Keratinocyte (primary cell): ENCODE measurements around the gene TCFL5. TPM values are rescaled to one million over a fixed set of nuclear protein-coding genes. Genes with fewer than 3 reads are reported as not detected.

Experiments used
- DNase-seq: peaks from one replicate; pipeline ENCODE4 v3.0.0-alpha.2; 2011; ENCODE audit warnings: low read depth, missing footprints, low spot score
- FAIRE-seq: peaks from 2 replicates; lab custom pipeline; 2011; peaks lifted over from hg19 to GRCh38; lab: Jason Lieb, UNC
- H2AFZ ChIP-seq: 2 replicates; pipeline ENCODE4 v1.6.0; 2012; ENCODE audit warnings: low read length, control low read depth, inconsistent platforms; ENCODE audit not compliant: control insufficient read depth
- H3K27ac ChIP-seq: 2 replicates; pipeline ENCODE4 v1.5.1; 2011; ENCODE audit warnings: low read length; ENCODE audit not compliant: control insufficient read depth, insufficient read depth
- H3K27me3 ChIP-seq: 3 replicates; pipeline ENCODE4 v1.6.0; 2011; ENCODE audit warnings: low read length; ENCODE audit not compliant: control insufficient read depth, insufficient read depth; ENCODE audit errors: extremely low read depth
- H3K36me3 ChIP-seq, 2 experiments: 2 replicates in 1 of 2; 3 replicates in 1 of 2; pipeline ENCODE4 v1.5.1; 2011; ENCODE audit warnings: low read length in 2 of 2, mild to moderate bottlenecking in 1 of 2; ENCODE audit not compliant: control insufficient read depth in 2 of 2, insufficient read depth in 2 of 2; ENCODE audit errors: extremely low read depth in 1 of 2
- H3K4me1 ChIP-seq: 3 replicates; pipeline ENCODE4 v1.5.1; 2011; ENCODE audit warnings: low read length; ENCODE audit not compliant: control insufficient read depth, insufficient read depth; ENCODE audit errors: extremely low read depth
- H3K4me2 ChIP-seq: 3 replicates; pipeline ENCODE4 v1.6.0; 2011; ENCODE audit warnings: low read depth, low read length; ENCODE audit not compliant: control insufficient read depth, insufficient read depth; ENCODE audit errors: extremely low read depth
- H3K4me3 ChIP-seq, 3 experiments: fragments of 200-600 bp in 1 of 3; sonication (generic) in 1 of 3; 2 replicates in 2 of 3; 3 replicates in 1 of 3; pipeline ENCODE4 v1.5.1; 2011 to 2016; ENCODE audit warnings: low read length in 3 of 3, mild to moderate bottlenecking in 3 of 3, control low read depth in 2 of 3, inconsistent platforms in 1 of 3, low read depth in 1 of 3, mixed read lengths in 1 of 3, mixed run types in 1 of 3, moderate library complexity in 1 of 3; ENCODE audit not compliant: control insufficient read depth in 2 of 3, insufficient read depth in 2 of 3; ENCODE audit errors: extremely low read depth in 1 of 3
- H3K79me2 ChIP-seq: 2 replicates; pipeline ENCODE4 v1.6.0; 2012; ENCODE audit warnings: low read length; ENCODE audit not compliant: control insufficient read depth, insufficient read depth
- H3K9ac ChIP-seq: 3 replicates; pipeline ENCODE4 v1.6.0; 2011; ENCODE audit warnings: low read length; ENCODE audit not compliant: control insufficient read depth, insufficient read depth; ENCODE audit errors: extremely low read depth
- H3K9me1 ChIP-seq: 3 replicates; pipeline ENCODE4 v1.6.0; 2011; ENCODE audit warnings: low read length; ENCODE audit not compliant: control insufficient read depth, insufficient read depth; ENCODE audit errors: extremely low read depth
- H3K9me3 ChIP-seq: 2 replicates; pipeline ENCODE4 v1.5.1; 2012; ENCODE audit warnings: low read depth, low read length; ENCODE audit not compliant: control insufficient read depth
- H4K20me1 ChIP-seq: 3 replicates; pipeline ENCODE4 v1.6.0; 2011; ENCODE audit warnings: low read length; ENCODE audit not compliant: control insufficient read depth, insufficient read depth; ENCODE audit errors: extremely low read depth
- EZH2 ChIP-seq: IDR thresholded peaks from one replicate; pipeline ENCODE4 v1.6.1; 2012; ENCODE audit warnings: inconsistent platforms, mild to moderate bottlenecking, low read length, moderate library complexity
- dilution Hi-C: fragments of 300-500 bp; cut with MboI; formaldehyde crosslinking; loops from one replicate; pipeline ENCODE4 v1.7.0; 2020; ENCODE audit warnings: low sequenced_read_pairs; ENCODE audit not compliant: extremely low pct_ligation_motif_present
- polyA plus RNA-seq, 5 experiments: library from polyadenylated mRNA; depleted of rRNA in 3 of 5; stranded (reverse) in 3 of 5; stranded (forward) in 1 of 5; unstranded in 1 of 5; fragments of >200 nt; gene quantifications; 1 replicate in 1 of 5; 2 replicates in 3 of 5; 3 replicates in 1 of 5; pipeline versions ENCODE4 v1.2.1 to v1.2.3, GENCODE V29; 2011 to 2012; ENCODE audit warnings: missing spikeins in 2 of 5, low read depth in 1 of 5, low replicate concordance in 1 of 5
- TF ChIP-seq, protein P1 (sequence below), 3 experiments: IDR thresholded peaks in 1 of 3; conservative IDR thresholded peaks in 1 of 3; optimal IDR thresholded peaks in 1 of 3; 2 replicates in 2 of 3; 3 replicates in 1 of 3; pipeline versions ENCODE3 to v1.5.1; 2011; ENCODE audit warnings: low read length in 3 of 3, mild to moderate bottlenecking in 3 of 3, moderate library complexity in 2 of 3, control low read depth in 1 of 3, inconsistent platforms in 1 of 3; ENCODE audit not compliant: insufficient read depth in 2 of 3; ENCODE audit errors: extremely low read depth in 1 of 3

TCFL5 gene
- polyA plus RNA-seq, 1 donor (not counting 4 experiments of a cell fraction or from before 2014, with no cell fraction given): 14.6 TPM

DNA sequence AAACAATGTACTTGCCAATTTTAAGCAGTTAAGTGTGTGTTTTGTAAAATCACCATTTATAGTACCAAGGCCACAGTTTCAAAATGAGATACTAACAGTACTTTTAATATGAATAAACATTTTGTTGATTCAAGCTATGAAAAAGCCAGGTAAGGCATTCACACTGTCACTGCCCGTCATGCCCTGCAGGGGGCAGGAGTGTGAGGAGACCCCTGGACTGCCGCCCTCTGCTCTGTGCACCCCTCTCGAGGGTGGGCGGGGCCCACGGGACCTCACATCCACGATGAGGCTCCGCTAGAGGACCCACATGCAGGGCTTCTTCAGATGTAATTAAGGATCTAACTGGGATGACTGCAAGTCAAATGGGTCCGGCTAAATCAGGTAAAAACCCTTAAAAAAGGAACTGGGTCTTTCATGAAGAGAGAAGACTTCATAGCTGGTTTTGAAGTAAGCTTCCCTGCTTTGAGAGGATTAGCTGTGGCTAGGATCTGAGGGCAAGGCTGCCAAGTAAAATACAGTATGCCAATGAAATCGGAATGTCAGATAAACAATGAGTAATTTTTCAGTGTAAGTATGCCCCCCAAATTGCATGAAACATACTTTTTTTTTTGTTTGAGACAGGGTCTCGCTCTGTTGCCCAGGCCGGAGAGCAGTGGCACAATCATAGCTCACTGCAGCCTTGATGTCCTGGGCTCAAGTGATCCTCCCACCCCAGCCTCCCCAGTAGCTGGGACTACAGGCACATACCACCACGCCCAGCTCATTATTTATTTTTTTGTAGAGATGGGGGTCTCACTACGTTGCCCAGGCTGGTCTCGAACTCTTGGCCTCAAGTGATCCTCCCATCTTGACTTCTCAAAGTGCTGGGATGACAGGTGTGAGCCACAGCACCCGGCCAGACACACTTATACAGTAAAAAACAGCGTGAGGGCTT lies 46.0 kb upstream of the TCFL5 start:
- no peaks in the 10 kb centered on the region for H3K4me1 ChIP-seq
- H3K9ac ChIP-seq: no peak overlapping the region
- no peaks in the 10 kb centered on the region for H3K9me1 ChIP-seq
- no peak overlapping the region for H3K27ac ChIP-seq
- no peak overlapping the region for H3K4me2 ChIP-seq
- peaks cover 54% of the 10 kb centered on the region for H3K79me2 ChIP-seq
- H4K20me1 ChIP-seq: peaks cover 17% of the 10 kb centered on the region
- H3K27me3 ChIP-seq: no peaks in the 10 kb centered on the region
- FAIRE-seq: no peak
- H2AFZ ChIP-seq: no peak overlapping the region
- dilution Hi-C loops: no loop called here
- H3K36me3 ChIP-seq: peaks cover 60 to 75% of the 10 kb centered on the region in 2 experiments
- no peaks in the 10 kb centered on the region for H3K9me3 ChIP-seq
- no peak overlapping the region for H3K4me3 ChIP-seq
- DNase-seq: no peak
- TF ChIP-seq, protein P1, sequence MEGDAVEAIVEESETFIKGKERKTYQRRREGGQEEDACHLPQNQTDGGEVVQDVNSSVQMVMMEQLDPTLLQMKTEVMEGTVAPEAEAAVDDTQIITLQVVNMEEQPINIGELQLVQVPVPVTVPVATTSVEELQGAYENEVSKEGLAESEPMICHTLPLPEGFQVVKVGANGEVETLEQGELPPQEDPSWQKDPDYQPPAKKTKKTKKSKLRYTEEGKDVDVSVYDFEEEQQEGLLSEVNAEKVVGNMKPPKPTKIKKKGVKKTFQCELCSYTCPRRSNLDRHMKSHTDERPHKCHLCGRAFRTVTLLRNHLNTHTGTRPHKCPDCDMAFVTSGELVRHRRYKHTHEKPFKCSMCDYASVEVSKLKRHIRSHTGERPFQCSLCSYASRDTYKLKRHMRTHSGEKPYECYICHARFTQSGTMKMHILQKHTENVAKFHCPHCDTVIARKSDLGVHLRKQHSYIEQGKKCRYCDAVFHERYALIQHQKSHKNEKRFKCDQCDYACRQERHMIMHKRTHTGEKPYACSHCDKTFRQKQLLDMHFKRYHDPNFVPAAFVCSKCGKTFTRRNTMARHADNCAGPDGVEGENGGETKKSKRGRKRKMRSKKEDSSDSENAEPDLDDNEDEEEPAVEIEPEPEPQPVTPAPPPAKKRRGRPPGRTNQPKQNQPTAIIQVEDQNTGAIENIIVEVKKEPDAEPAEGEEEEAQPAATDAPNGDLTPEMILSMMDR (optimal IDR thresholded peaks at IDR 0.05 in 1 of 3, IDR thresholded peaks at IDR 0.05 in 1 of 3, conservative IDR thresholded peaks at IDR 0.05 in 1 of 3; ENCODE audit: extremely low read depth in 1 of 3, insufficient read depth in 2 of 3, low read length in 3 of 3): peak; percentile 46 to 63 (median 59)
- TF ChIP-seq EZH2: no peak

DNA sequence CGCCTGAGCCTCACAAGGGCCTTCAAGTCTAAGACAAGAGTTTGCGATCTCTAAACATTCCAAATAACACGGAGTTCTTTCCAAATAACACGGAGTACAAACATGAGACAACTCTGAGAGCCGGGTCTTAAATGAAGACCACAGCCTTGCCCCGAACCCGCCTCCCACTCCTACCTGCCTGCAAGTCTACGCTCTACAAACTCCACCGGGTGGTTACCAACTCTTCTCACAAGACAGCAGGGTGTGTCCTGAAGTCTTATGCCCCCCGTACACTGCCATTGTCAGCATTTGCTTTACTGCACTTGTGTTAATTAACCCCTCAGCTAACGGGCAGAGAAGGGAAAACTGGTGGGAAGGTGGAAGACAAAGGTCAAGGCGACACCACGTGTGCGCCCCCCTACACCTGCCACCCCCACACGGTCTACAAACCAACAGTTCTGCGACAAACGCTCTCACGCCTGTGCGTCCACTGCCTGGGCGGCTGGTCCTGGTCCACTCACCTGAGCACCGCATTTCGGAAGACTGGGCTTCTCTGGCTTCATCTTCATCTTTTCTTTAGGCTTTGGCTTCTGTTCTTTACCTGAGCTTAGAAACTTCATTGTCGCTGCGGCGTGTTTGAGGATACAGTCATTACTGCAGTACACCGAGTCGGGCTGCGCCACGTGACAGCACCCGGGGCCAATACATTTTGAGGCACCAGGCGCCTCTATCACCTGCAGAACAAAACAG lies 45.2 kb upstream of the TCFL5 start:
- FAIRE-seq (no peak), DNase-seq (no peak)
- Histone ChIP-seq H3K27ac (no peak overlapping the region), H3K9me1 (no peaks in the 10 kb centered on the region), H3K36me3 (peaks cover 60 to 74% of the 10 kb centered on the region in 2 experiments), H3K4me3 (no peak overlapping the region), H3K9ac (no peak overlapping the region), H3K79me2 (peaks cover 46% of the 10 kb centered on the region), H4K20me1 (peaks cover 15% of the 10 kb centered on the region), H2AFZ (no peak overlapping the region), H3K27me3 (no peaks in the 10 kb centered on the region), H3K4me1 (no peaks in the 10 kb centered on the region), H3K9me3 (no peaks in the 10 kb centered on the region), H3K4me2 (no peak overlapping the region)
- TF ChIP-seq, protein P1 (optimal IDR thresholded peaks at IDR 0.05 in 1 of 3, IDR thresholded peaks at IDR 0.05 in 1 of 3, conservative IDR thresholded peaks at IDR 0.05 in 1 of 3; ENCODE audit: extremely low read depth in 1 of 3, insufficient read depth in 2 of 3, low read length in 3 of 3): no peak
- no peak for TF ChIP-seq EZH2
- dilution Hi-C loops: no loop called here
